Activated CD4-positive, alpha-beta T cell treated with anti-CD3 and anti-CD28 coated beads, Interleukin-10, Interleukin-2, amounts not matched to agents 100 ng/mL and 50 ng/mL, durations not matched to agents 16 hours and 8 hours (primary cell): ENCODE results near the gene KRTAP12-3.
"Not testable (repeated sequence)": the region's sequence is repeated elsewhere in the genome, so short reads cannot be mapped to it uniquely, and the experiment has no call there.

Experiments used
- DNase-seq: peaks from one replicate; pipeline ENCODE4 v3.0.0-alpha.2; 2020

KRTAP12-3 gene

DNA sequence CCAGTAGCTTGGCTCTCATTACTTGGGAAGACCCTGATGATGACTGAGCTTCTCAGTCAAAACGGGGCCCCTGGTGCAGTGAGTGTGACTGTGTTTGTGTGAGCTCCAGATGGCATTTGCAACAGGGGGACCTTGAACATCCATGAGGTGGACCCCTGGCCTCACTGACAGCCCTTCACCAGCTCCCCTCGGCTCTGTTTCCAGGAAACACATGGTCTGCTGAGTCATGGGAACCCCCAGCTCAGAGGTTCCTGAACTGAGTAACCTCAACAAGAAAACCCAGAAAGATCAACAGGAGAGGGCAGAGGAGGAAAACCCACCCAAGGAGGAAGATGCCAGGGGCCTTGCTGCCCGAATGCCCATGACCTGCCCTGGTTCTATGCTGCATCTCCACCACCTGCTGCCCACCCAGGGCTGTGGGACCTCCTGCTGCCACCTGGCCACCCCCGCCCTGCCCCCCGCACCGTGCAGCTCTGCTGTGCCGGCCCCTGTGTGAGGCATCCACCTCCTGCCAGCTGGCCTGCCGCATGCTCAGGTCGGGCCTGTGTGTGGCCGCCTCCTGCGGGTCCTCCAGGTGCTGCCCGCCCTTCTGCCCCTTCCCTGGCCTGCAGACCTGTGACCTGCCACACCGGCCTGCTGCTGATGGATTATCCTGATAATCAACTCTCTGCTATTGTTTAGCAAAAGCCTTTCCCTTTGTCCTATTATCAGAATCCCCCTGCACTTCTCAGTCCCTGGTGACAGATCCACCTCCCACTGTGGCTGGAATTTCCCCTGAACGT, 28.5 kb downstream of the KRTAP12-3 start:
- DNase-seq = peak; percentile 9

DNA sequence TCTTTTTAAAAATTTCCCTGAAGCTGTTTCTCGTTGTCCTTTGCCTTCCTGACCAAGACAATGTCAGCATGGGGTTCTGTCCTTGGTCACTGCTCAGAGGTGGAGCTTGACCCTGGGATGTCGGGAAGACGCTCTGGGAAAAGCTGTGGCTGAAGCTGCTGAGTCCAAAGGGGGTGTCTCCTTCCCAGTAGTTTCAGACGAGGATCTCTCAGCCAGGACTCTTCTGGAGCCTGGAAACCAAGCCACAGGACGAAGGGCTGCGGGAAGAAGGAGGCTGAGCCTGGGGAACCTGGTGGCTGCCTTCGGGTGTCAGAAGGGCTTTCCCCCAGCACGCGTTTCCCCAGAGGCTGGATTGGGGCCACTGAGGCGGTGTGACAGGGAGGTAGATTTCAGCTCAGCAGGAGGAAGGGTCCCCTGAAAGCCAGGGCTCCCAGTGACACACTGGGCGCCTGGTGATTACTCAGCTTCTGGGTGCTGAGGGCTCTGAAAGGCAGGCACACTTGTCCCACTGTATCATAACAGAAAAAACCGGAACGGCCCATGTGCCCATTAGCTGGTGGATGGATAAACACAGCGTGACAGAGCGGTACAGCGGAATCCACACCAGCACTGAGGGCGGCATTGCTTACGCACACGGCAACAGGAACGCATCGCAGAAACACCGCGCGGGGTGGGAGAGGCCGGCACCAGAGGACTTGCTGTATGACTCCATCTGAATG, 29.3 kb downstream of the KRTAP12-3 start:
- DNase-seq = no peak

DNA sequence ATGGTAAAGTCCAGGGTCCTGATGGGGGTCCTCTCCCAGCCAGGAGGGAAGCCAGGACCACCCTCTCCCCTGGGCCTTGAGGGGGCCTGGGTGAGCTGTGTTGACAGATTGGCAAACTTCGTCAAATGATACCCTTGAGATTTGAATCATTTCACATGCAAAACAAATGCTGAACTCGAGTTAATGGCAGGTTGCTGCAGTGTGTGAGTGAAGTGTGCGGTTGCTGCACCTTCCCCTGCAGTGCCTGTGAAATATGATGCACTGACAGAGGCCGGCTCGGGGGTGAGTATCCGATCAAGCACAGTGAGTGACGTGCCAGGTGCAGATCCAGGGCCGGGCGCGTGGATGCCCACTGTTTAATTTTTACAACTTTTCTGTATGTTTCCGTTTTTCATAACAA, 29.9 kb downstream of the KRTAP12-3 start:
- DNase-seq = no peak

DNA sequence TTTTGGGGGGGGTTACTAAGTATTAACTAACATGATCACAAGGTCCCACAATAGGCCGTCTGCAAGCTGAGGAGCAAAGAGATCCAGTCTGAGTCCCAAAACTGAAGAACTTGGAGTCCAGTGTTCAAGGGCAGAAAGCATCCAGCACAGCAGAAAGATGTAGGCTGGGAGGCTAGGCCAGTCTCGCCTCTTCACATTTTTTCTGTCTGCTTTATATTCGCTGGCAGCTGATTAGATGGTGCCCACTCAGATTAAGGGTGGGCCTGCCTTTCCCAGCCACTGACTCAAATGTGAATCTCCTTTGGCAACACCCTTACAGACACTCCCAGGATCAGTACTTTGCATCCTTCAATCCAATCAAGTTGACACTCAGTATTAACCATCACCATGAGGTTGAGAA, 32.0 kb downstream of the KRTAP12-3 start:
- DNase-seq = not testable (repeated sequence)

DNA sequence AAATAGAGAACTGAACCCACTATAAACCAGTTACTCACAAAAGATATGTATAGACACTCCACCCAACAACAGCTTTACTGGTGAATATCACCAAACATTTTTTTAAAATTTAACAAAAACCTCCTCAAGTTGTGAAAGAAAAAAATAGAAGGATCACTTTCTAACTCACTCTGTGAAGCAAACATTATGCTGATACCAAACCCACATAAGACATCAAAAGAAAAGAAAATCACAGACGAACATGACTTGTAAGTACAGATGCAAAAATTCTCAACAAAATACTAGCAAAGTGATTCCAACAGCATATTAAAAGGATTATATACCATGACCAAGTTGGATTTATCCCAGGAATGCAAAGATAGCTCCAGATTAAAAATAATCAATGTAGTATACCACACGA, 34.0 kb downstream of the KRTAP12-3 start:
- DNase-seq = no peak

DNA sequence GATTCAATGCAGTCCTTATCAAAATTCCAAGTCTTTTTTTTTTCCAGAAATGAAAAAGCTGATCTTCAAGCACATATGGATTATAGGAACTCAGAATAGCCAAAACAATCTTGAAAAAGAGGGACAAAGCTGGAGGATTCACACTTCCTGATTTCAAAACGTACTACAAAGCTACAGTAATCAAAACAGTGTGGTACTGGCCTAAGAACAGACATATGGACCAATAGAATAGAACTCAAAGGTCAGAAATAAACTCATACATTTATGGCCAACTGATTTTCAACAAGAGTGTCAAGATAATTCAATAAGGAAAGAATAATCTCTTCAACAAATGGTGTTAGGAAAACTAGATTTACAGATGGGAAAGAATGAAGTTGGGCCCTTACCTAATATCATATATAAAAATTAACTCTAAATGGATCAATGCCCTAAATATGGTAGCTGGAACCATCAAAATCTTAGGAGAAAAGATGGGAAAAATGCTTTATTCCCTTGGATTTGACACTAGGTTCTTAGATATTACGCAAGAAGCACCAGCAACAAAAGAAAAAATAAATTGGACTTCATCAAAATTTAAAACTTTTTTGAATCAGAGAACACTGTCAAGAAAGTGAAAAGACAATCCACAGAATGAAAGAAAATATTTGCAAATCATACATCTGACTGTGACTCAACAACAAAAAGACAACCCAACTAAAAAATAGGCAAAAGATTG, 35.2 kb downstream of the KRTAP12-3 start:
- DNase-seq = no peak

DNA sequence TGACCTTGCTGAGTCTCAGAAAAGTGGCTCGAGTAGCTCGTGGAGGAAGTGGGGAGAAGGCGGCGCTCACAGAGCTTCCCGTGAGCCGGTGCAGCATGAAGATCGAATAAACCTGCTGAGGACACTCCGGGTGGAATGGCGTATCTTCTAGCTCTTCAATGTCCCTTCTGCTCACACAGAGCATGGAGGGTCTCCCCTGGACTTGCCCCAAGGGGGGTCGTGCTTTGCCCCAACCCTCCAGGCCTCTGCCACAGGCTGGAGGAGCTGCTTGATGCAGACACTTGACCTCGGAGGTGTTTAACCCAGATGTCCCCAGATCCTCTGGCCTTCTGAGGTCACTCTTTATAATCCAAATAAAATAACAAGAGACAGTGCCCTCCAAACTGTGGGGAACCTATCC, 37.0 kb downstream of the KRTAP12-3 start:
- DNase-seq = no peak

DNA sequence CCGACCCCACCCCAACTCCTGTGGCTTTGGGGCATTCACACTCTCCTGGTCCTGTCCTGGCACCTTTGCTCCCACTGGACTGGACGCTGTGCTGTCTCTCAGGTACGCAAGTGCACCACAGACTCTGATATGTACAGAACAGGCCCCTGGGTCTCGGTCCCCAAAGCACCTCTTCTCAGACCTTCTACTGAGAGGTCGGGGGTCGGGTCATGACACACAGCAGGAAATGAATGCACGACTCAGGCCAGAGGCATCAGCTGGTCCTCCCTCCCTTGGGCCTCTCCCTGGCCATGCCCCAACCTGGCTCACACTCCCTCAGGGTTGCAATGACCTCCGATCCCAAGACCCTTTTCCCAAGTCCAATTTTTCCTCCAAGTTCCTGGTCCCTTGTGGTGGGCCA, 37.5 kb downstream of the KRTAP12-3 start:
- no peak for DNase-seq

DNA sequence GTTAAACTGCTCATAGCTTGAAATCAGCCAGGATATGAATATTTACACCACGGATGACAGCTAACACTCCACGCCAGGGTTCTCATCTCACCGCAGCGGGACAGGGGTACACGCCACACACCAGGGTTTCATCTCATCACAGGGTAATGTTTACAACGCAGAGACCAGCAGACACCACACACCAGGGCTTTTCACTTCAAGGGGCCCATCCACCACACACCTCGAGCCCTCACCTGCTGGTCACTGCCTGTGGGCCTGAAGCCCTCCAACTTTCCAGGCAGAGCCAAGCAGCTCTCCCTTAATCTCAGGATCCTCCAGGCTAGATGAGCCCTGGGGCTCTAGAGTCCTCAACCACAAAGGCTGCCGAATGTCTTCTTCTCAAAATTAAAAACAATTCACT, 37.9 kb downstream of the KRTAP12-3 start:
- DNase-seq = no peak

DNA sequence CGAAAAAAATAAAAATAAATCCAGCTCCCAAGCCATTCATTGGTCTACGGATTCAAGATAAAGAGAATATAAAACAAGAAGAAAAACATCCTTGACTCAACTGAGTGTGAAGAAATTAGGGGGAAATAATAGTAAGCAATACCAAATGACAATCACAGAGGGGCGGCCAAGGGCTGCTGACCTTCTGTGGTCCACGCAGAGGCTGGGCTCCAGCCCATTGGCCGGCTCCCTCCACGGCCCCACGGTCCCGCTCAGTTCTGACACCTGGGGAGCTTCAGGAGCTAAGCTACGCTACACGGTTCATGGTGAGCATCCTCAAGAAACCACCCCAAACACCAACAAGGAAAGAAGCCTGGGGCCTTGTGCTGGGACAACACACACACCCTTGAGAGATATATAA, 38.8 kb downstream of the KRTAP12-3 start:
- DNase-seq = no peak

DNA sequence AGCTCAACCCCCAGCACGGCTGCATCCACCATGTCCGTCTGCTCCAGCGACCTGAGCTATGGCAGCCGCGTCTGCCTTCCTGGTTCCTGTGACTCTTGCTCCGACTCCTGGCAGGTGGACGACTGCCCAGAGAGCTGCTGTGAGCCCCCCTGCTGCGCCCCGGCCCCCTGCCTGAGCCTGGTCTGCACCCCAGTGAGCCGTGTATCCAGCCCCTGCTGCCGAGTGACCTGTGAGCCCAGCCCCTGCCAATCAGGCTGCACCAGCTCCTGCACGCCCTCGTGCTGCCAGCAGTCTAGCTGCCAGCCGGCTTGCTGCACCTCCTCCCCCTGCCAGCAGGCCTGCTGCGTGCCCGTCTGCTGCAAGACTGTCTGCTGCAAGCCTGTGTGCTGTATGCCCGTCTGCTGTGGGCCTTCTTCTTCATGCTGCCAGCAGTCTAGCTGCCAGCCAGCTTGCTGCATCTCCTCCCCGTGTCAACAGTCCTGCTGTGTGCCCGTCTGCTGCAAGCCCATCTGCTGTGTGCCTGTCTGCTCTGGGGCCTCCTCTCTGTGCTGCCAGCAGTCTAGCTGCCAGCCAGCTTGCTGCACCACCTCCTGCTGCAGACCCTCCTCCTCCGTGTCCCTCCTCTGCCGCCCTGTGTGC, 39.6 kb downstream of the KRTAP12-3 start, which contains the start of gene KRTAP10-12:
KRTAP10-12 (plus strand) TSS at position 1 of the 639 bp plus-strand sequence; CDS start at position 31, 30 bp downstream.
- not testable (repeated sequence) for DNase-seq

DNA sequence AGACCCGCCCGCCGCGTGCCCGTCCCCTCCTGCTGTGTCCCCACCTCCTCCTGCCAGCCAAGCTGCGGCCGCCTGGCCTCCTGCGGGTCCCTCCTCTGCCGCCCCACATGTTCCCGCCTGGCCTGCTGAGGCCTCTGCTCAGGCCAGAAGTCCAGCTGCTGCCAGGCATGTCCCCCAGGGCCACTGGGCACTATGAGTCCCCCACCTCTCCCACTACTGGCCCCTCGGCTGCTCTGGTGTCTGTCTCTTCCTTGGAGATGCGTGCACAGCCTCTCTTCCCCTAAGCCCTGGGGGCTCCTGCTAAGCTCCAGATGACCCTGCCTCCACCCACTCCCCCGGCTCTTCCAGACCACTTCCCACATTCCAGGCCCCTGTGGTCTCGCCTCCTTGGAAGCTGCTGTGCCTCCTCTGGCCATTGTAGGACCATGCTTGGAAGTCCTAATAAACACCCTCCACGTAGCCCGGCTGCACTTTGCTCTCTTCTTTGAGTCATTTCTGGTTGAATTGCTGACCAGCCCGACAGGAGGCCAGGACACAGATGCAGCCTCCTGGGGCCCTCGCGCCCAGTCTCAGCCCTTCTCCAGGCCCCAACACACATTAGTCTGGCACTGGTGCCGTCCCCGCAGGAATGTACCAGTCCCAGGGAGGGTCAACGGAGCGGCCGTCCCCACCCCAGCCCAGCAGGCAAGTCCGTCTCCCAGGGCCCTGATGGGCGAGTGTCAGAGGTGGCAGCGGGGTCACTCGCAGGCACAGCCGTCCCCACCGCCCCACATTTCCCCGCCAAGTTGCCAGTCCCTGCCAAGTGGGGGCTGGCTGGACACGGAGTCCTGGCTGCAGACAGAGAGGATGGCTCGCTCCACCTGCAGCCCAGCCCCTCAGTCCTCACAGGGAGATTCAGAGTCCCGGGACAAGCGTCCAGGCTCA, 40.3 kb downstream of the KRTAP12-3 start:
- no peak for DNase-seq

DNA sequence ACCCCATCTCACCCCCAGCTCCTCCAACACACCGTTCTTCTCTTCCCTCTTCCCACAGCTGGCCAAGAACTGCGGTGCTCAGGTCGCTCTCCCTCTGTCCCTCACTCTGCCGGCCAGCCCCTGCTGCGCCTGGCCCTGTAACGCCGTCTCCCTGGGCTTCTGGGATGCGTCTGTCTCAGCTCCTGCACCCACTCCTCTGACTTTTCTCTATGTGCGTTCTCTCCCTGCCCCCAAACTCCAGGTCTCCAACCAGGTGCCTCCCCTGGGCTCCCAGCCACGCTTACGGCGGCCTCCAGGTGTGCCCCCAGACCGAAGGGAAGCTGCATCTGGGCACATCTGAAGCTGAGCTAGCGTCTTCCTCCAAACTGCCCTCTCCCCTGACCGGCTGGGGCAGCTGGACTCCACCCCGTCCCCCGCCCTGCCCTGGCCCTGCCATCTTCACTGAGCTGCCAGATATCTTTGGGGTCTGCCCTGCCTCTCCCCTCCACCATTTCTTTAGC, 41.8 kb downstream of the KRTAP12-3 start:
- no peak for DNase-seq

DNA sequence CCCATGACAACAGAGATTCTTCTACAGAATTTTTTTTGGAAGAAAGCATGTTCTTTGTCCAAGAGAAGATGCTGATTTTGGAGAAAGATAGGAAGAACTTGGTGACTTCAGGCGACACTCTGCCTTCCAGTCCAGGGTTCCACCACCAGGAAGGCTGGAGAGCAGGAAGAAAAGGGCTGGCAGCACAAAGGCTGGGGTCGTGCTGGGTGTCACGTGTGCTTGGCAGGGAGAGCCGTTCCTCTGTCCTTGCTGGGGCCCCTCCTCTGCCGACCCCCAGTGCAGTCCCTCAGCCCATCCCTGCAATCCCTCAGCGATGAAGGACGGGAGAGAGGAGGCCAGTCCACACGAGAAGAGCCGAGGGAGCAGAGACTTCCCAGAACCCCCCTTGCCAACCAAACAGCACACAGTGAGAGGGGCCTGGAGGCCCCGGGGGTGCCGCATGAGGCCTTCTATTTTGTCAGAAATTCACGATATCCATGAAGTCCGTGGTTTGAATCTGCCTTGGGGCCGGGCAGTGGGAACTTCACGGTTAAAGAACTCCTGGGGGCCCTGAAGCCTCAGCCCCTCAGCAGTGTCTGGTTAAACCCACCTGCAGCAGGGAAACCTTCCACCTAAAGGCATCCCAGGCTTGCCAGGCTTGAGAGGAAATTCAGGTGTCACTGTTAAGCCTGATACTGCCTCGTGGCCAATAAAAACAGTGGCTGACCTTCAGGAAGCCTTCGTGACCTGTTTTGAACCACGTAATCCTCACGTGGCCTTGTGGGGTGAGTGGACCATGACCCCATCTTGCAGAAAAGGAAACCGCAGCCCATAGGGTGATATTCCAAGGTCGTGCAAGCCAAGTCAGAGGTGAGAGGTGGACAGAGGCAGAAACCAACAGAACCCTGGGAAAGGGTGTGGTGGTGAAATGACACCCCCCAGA, 42.6 kb downstream of the KRTAP12-3 start:
- DNase-seq = no peak

DNA sequence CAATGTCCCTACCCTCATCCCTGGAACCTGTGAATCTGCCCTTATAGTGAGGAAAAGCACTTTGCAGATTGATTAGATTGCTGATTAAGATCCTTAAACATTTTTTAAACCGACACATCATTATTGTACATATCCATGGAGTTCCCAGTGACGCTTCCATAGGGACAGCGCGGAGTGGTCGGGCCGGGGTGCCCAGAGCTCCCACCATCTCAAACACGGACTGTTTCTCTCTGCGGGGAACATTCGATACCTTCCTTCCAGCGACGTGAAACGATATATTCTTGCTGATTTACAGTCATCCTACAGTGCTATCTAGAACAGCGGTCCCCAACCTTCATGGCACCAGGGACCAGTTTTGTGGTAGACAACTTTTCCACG, 43.3 kb downstream of the KRTAP12-3 start:
- no peak for DNase-seq

DNA sequence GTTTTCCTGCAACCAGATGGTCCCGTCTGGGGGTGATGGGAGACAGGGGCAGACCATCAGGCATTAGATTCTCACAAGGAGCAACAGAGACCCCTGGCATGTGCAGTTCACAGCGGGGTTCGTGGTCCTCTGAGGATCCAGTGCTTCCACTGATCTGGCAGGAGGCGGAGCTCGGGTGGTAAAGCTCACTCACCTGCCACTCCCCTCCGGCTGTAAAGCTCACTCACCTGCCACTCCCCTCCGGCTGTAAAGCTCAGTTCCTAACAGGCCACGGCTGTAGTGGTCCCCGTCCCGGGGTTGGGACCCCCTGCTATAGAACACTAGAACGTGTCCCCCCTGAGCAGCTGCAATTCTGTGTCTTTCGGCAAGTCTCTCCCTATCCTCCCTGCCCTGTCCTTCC, 43.8 kb downstream of the KRTAP12-3 start:
- no peak for DNase-seq

DNA sequence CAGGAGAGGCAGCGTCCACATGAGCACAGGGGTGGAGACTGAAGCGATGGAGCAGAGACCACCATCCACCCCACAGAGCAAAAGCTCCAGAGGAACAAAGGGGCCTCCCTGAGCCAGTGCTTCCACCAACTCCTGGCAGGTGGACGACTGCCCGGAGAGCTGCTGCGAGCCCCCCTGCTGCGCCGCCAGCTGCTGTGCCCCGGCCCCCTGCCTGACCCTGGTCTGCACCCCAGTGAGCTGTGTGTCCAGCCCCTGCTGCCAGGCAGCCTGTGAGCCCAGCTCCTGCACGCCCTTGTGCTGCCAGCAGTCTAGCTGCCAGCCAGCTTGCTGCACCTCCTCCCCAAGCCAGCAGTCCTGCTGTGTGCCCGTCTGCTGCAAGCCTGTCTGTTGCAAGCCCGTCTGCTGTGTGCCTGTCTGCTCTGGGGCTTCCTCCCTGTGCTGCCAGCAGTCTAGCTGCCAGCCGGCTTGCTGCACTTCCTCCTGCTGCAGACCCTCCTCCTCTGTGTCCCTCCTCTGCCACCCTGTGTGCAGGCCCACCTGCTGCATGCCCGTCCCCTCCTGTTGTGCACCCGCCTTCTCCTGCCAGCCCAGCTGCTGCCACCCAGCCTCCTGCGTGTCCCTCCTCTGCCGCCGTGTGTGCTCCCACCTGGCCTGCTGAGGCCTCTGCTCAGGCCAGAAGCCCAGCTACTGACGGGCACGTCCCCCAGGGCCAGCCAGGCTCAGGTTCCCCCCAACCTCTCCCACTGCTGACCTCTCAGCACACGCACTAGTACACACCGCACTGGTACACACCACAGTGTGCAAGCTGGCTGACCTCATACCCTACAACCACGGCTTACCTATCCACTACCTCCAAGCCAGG, 44.6 kb downstream of the KRTAP12-3 start:
- no peak for DNase-seq

DNA sequence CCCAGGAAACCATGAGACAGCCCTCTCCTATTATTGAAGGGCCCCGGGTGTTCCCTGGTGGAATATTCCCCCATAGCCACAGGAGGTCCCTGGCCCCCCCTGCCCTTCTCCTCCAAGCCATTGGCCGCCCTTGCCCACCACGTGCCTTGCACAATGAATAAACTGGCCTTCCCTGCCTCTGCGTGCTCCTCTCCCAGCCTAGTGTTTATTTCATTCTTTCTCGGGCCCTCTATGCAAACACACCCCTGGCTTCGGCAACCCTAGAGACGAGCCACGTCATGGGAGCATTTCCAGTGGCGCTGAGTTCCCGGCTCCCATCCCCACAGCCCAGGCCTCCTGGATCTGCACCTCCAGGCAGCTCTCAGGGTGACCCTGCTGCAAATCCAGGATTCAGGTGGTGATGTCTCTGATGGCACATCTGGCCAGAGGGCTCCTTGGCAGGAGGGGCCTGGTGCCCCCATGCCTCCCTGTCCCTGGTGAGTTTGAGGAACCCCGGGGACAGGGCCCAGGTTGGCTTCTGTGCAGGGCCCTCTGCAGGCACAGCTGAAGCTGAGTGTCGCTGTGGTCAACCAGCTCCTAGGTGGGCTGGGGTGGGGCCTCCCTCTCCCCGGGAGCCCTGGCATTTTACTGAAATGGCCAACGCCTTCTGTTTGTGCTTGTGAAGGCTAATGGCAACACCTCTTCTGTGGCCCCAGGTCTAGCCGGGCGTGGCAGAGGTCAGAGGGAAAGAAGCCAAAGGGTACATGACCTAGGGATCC, 45.4 kb downstream of the KRTAP12-3 start:
- DNase-seq = no peak
